GM12873 (cell line): ENCODE results near the gene CSH2.

Source experiments
- TF ChIP-seq, protein P1 (sequence below): IDR thresholded peaks from 2 replicates; pipeline ENCODE4 v1.5.1; 2012; ENCODE audit warnings: low read depth, mild to moderate bottlenecking, moderate library complexity, low read length, control low read depth; ENCODE audit not compliant: insufficient read depth; ENCODE audit errors: missing control alignments

Gene CSH2

DNA sequence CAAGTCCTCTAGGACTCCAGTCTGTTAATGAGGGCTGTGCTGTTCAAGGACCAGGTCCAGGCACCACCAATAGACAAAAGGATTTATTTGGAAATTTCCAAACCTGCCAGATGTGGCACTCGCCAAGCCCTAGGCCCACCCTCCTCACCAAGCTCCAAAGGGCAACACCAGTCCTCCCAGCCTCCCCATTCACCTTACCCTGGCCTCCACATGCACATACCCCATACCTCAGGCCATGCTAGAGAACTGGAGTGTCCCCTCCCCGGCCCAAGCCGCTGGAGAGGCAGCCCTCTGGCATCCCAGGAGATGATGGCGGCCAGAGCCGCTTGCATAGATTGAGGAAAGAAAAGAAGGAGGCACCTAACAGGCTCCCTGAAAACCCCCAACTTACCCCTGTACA is 41.5 kb downstream of the CSH2 start:
- TF ChIP-seq, protein P1, sequence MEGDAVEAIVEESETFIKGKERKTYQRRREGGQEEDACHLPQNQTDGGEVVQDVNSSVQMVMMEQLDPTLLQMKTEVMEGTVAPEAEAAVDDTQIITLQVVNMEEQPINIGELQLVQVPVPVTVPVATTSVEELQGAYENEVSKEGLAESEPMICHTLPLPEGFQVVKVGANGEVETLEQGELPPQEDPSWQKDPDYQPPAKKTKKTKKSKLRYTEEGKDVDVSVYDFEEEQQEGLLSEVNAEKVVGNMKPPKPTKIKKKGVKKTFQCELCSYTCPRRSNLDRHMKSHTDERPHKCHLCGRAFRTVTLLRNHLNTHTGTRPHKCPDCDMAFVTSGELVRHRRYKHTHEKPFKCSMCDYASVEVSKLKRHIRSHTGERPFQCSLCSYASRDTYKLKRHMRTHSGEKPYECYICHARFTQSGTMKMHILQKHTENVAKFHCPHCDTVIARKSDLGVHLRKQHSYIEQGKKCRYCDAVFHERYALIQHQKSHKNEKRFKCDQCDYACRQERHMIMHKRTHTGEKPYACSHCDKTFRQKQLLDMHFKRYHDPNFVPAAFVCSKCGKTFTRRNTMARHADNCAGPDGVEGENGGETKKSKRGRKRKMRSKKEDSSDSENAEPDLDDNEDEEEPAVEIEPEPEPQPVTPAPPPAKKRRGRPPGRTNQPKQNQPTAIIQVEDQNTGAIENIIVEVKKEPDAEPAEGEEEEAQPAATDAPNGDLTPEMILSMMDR: no peak

GRCh38 chr17:63831505-63831904 is 42.0 kb downstream of the CSH2 start:
- TF ChIP-seq, protein P1: no peak

- TF ChIP-seq, protein P1: no peak
These were observed 42.5 kb downstream of the CSH2 start for GRCh38 chr17:63830904-63831491.

DNA sequence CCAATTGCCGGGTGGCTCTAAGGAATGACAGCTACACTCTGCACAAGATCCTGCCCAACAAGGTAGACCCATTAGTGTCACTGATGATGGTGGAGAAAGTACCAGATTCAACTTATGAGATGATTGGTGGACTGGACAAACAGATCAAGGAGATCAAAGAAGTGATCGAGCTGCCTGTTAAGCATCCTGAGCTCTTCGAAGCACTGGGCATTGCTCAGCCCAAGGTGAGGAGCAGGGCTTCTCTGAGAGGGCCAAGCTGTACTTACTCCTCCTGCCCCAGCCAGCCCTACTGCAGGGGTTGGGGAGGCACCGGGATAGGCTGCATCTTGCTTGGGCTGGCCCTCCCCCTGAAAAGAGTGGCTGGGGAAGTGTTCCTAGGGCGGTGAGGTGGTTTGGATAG is 43.2 kb downstream of the CSH2 start:
- TF ChIP-seq, protein P1: no peak

GRCh38 chr17:63828936-63829335 is 44.5 kb downstream of the CSH2 start:
- TF ChIP-seq, protein P1: no peak

- TF ChIP-seq, protein P1: no peak
These were observed 45.7 kb downstream of the CSH2 start for GRCh38 chr17:63827801-63828221.

- TF ChIP-seq, protein P1: peak; percentile 75
These were observed 46.3 kb downstream of the CSH2 start, which contains the start of the genes FTSJ3 and PSMC5 for GRCh38 chr17:63827002-63827800. Gene FTSJ3, minus strand, starts transcription at chr17:63827663. Its CDS starts 761 bp downstream, at chr17:63826902. Gene PSMC5, plus strand, starts transcription at chr17:63827431. Its CDS starts 60 bp downstream, at chr17:63827491.
